Spleen (tissue), 7 donors: ENCODE measurements around the gene ITGA2B.

Source experiments
- POLR2A ChIP-seq, 3 donors: fragments of 450-650 bp; IDR thresholded peaks; one replicate each; pipeline ENCODE4 v1.5.1; 2017; ENCODE audit warnings: antibody characterized with exemption in 3 of 3, mild to moderate bottlenecking in 1 of 3
- TF ChIP-seq, protein P1 (sequence below), 11 experiments: fragments of 200-600 bp in 7 of 11; fragments of 450-650 bp in 4 of 11; sonication (generic) in 4 of 11; IDR thresholded peaks in 8 of 11; conservative IDR thresholded peaks in 3 of 11; 1 replicate in 7 of 11; 2 replicates in 4 of 11; pipeline versions ENCODE4 v1.4.0 to v1.8.0; 2016 to 2021; ENCODE audit warnings: antibody characterized with exemption in 11 of 11, inconsistent platforms in 4 of 11, mild to moderate bottlenecking in 1 of 11
- donor health status: DM: no; HTN: no; CAD: no; lungs with moderate emphysema.
- donor health status: DM: no; HTN: no; CAD: no.
- donor health status: DM: no; HTN: no; CAD: no.

GRCh38 chr17:44363613-44364159 lies 25.8 kb downstream of the ITGA2B start, which contains the start of gene FAM171A2:
- TF ChIP-seq POLR2A (IDR thresholded peaks at IDR 0.05), result no peak
- TF ChIP-seq, protein P1, sequence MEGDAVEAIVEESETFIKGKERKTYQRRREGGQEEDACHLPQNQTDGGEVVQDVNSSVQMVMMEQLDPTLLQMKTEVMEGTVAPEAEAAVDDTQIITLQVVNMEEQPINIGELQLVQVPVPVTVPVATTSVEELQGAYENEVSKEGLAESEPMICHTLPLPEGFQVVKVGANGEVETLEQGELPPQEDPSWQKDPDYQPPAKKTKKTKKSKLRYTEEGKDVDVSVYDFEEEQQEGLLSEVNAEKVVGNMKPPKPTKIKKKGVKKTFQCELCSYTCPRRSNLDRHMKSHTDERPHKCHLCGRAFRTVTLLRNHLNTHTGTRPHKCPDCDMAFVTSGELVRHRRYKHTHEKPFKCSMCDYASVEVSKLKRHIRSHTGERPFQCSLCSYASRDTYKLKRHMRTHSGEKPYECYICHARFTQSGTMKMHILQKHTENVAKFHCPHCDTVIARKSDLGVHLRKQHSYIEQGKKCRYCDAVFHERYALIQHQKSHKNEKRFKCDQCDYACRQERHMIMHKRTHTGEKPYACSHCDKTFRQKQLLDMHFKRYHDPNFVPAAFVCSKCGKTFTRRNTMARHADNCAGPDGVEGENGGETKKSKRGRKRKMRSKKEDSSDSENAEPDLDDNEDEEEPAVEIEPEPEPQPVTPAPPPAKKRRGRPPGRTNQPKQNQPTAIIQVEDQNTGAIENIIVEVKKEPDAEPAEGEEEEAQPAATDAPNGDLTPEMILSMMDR (IDR thresholded peaks at IDR 0.05 in 8 of 11, conservative IDR thresholded peaks at IDR 0.05 in 3 of 11), result peak in 7 of 11 experiments; percentile 67 to 93 (median 81)
